NCI-H524 (cell line): ENCODE measurements around the gene PLXNC1.

Experiments
- DNase-seq, 2 experiments: peaks; one replicate each; lab custom pipeline; 2025; lab: John Stamatoyannopoulos, UW

Gene PLXNC1

DNA sequence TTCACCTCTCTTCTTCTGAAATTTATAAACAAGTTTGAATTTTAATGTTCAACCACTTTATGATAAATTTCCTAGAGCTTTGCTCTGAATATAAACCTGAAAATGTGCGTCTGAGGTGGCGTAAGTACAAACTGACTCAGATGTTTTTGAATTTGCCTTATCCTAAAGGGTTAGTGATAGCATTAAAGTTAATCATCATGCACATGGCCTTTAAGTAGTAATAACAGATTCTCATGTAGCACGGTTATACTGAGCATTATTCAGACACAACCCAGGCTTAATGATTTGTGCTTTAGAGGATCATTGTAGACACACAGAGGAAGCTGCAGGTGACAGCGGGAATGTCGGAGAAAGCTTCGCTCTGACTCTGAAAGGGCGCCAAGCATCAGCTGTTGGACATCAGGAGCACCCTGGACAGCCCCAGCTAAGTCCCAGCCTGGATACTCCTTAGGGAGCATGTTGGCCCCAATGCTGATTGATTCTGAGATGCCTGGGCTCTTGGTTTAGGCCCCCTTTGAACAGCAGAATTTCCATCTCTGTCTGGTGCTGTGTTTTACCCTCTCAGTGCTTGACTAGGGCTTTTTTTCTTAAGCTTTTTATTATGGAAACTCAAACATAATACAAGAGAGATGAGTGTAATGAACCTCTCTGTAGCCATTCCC, 91.1 kb downstream of the PLXNC1 start:
- no peak for DNase-seq

DNA sequence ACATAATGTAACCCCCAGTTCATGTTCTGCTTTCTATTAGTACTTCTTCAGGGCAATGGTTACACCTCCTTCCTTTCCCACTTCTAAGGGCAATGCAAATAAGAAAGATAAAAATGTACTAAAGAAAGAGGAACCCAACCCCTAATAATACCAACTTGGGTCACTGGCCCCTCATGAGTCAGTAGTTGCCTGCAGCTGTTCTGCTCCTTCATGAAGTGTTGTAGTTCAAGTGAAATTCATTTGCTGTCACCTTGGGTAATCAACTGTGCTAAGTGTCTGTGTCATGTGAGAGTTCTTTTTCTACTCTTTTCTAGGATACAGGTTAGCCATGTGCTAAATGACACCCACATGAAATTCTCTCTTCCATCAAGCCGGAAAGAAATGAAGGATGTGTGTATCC, 91.8 kb downstream of the PLXNC1 start:
- DNase-seq, result no peak

DNA sequence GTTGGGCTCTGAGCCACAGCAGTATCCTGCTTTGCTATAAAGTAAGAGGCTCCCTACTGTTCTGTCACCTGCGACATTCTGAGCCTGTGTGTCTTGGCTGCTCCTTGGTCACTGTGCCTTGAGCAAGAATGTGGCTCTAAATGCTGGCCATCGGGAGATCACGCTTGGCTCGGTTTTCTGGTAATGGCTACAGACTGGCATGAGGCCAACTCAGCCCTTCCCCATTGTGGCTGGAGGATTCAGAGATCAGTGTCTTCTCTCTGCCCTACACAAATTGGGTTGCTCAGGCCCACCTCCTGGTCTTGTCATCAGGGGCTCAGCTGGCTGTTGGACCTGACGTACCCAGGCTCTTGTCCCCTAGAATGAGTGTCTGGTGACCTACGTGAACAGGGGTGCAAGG, 94.5 kb downstream of the PLXNC1 start:
- DNase-seq, result no peak

DNA sequence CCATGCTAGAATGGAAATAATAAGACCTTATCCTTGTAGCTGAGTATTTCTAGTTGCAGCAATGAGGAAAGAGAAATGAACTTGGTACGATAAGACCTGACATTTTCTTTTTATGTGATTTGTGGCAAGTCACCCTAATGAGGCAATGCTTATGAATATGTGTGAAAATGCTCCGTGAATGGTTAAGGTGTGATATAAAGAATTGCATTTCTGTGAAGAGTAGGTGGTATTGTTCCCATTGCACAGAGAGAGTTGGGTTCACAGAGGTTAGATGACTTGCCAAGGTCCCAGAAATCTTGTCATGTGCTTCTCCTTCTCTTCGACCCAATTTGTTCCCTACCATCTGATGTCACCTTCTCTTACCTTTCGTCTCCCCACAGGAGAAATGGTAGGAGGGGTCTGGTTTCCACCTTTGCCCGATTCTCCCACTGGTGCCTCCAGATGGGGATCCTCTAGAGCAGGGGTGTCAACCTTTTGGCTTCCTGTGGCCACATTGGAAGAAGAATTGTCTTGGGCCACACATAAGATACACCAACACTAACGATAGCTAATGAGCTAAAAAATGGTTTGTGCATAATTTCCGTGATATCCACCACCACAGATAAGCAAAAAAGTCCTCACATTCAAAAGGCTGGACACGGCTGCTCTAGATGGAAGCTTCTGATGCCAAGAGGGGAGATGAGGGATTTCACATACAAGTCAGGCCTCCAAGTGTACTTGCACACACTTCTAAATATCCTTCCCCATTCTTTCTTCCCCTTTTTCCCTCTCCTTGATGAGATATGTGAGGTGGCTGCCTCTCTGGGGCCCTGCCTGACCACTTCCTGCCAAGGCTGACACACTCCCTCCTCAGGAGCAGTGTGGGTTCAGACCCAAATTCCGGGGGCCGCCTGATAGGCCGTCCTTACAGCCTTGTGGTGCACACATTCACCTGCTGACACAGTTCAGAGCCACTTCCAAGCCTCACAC, 96.1 kb downstream of the PLXNC1 start:
- DNase-seq, result no peak

DNA sequence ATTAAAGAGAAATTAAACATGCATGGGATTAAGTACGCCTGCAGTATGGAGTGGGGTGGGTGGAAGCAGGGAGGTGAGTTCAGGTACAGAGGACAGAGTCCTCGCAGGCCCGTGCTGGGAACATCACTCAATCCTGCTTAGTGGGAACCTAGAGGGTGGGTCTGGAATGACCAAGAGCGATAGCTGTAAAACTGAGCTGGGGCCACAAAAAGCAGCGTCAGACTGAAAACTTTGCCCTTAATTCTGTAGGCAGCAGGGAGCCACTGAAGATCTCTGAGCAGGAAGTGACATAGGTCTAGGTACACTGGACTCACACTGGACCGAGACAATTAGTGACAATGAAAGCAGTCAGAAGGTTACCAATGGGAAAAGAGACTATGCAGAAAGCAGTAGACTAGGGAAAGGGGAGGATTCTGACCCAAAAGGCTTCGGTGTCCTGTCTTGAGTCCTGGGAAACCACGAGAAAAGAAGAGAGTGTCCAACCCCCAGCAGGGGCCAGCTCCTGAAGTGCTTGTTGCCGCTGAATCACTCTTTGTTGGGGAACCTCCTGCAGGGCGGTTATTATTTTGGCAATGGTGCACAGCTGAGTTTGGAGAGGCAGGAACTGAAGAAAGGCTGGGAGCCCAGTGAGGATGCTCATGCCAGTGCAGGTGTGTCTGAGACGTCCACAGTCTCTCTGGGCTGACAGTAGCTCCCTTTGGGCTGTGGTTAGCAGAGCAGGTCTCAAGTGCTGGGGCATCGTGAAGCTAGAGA, 97.4 kb downstream of the PLXNC1 start:
- no peak for DNase-seq

DNA sequence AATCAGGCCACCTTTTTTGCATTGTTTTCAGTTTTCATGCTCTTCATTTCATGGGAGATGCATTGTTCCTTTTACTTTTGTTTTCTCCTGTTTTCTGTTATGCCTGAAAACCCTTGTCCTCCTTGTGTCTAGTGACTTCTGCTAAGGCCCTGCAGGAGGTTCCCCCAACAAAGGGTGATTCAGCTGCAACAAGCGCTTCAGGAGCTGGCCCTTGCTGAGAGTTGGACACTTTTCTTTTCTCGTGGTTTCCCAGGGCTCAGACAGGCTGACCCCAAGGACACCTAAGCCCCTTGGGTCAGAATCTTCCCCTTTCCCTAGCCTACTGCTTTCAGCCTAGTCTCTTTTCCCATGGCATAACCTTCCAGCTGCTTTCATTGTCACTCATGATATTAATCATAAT, 98.9 kb downstream of the PLXNC1 start:
- DNase-seq, result no peak

DNA sequence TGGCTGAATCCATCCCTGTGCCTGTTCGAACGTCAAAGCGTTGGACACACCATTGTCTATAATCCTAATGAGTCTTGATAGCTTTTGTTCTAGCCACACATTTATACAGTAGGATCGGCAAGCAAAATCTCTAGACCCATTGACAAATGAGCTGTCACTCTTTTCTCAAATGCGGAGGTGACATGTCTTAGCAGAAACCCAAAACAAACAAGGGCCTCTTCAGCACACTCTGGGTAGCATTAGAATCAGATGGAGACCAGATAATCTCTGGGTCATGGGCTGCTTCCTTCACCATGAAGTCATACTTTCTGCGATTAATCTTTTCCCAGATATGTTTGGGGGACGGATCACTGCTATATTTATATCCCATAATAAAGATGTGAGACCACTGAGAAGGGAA, 100.2 kb downstream of the PLXNC1 start:
- no peak for DNase-seq

DNA sequence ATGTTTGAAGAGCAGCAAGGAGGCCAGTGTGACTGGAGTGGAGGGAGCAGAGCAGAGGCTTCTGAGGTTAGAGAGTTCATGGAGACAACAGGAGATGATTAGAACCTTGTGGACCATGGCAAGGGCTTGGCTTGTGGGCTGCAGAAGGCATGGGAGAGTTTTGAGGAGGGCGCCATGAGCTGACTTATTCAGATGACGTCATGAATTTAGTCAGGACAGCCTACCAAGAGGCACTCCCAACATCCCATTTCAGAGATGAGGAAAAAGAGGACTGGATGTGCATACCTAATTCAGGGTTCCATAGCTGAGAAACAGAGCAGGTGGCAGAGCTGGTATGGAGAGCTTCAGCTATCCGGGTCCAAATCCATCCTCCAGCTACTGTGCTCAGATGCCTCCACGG, 101.8 kb downstream of the PLXNC1 start:
- DNase-seq, result no peak

DNA sequence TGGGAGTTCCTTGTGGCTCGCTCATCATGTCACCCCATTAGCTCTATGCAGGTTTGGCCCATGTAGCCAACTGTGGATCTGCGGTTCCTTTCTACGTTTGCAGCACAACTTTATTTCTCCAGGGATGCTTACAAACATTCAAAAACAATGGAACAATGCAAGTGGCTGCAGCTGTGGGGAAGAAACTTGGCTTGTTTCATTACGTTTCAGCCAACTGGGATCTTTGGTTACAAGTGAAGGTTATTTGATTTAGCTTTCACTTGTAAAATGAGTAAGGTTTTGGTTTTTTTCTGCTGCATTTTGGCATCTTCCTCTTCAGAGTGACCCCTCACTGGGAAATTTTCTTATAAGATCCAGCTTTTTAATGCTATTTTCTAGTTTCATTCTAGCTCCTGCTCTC, 105.9 kb downstream of the PLXNC1 start:
- DNase-seq, result no peak

DNA sequence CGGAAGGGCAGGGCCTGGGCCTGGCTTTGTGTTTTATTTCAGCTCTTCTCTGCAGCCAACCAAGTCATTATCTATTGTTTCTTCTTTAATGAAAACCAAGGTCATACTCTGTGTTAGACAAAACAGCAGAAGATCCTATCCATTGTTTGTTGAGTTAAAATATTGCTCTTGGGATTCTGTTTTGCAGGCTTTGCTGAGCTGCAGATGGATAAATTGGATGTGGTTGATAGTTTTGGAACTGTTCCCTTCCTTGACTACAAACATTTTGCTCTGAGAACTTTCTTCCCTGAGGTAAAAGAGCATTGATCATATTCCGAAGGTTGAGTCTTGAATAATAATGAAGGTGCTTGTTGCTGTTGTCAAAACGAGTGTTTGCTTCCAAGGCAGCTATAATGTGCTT, 106.6 kb downstream of the PLXNC1 start:
- no peak for DNase-seq

DNA sequence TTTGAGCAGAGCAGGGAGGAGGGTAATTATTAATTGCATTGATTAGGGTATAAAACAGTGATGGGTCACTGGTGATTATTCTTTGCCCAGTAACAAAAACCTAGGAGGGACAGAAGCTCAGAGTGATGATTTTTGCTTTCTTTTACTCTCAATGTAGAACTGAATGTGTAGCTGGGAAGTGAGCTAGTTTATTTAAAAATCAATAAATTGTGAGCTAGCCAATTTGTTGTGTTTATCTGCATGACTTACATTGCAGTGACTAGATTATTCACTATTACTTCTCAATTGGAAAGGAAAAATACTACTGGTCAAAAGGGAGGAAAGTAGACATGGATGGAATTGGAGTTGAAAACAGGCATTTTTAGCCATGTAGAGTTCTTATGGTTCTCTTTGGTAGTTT, 107.1 kb downstream of the PLXNC1 start:
- DNase-seq, result no peak

DNA sequence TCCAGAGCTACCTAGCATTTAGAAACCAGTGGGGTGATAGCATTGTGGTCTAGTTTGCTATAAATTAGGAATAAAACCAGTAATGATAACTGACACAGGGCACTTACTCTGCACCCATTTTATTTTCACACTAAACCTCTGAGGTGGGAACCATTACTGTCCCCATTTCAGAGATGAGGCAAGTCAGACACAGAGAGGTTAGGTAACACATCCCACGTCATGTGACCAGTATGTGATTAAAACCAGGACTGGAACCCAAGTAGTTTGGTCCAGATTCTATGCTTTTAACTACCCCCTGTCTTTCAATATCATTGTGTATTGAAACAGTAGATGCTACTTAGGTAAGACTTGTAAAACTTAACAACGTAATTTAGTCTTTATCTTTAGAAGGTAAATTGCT, 110.2 kb downstream of the PLXNC1 start:
- no peak for DNase-seq

DNA sequence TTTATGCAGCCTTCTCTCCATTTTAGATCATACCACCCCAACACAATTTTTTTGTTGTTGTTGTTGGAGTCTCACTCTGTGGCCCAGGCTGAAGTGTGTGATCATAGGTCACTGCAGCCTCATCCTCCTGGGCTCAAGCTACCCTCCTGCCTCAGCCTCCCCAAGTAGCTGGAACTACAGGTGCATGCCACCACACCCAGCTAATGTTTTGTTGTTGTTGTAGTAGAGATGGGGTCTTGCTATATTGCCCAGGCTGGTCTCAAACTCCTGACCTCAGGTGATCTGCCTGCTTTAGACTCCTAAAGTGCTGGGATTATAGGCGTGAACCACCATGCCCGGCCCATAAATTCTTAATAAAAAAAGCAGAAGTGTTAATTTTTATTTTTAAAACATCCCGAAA, 111.6 kb downstream of the PLXNC1 start:
- no peak for DNase-seq

DNA sequence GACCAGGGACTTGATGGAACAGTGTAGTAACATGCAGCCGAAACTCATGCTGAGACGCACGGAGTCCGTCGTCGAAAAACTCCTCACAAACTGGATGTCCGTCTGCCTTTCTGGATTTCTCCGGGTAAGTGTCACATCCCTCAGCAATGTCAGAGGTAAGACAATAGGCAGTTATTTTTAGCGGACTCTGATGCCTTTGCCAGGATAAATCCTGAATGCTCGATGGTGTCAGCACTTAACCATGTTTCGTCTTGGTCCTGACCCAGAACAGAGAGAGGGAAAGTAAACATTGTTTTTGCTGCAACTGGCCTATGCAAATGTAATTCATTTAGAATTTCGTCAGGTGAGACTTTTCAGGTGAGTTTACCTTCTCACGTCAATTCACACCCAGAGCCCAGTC, 112.3 kb downstream of the PLXNC1 start:
- DNase-seq, result no peak

DNA sequence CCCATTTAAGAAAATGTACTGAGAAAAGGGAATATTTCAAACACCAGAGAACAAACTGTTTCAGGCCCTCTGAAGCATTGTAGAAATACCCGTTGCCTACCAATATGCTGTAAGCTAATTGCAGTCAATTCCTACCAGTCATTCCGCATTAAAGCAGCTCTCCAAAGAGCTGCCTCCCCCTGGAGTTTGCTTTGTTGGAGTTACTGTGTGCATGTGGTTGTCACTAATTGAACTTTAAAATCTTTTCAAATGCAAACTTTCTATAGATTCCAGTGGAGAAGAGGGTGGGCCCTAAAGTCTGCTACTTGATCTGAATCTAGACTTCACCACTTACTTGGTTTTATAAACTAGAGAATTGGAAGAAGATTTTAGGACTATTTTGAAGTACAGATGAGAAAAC, 112.7 kb downstream of the PLXNC1 start:
- no peak for DNase-seq

DNA sequence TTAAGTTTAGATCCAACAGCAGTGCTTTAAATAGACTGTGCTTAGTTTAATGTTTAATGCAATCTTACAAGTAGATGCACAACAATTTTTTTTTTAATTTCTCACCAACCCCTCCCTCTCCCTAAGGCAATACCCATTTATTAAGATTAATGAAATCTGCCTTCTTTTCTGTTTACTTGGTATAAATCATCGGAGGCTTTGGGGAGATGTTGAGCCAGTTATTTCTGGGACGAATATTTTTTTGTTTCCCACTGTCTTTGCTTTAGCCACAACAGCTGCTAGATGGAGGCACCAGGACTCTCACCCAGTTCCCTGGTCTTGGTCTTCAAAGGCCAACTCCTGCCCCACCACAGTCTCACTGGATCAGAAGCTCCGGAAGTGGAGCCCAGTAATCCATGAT, 113.4 kb downstream of the PLXNC1 start:
- no peak for DNase-seq

DNA sequence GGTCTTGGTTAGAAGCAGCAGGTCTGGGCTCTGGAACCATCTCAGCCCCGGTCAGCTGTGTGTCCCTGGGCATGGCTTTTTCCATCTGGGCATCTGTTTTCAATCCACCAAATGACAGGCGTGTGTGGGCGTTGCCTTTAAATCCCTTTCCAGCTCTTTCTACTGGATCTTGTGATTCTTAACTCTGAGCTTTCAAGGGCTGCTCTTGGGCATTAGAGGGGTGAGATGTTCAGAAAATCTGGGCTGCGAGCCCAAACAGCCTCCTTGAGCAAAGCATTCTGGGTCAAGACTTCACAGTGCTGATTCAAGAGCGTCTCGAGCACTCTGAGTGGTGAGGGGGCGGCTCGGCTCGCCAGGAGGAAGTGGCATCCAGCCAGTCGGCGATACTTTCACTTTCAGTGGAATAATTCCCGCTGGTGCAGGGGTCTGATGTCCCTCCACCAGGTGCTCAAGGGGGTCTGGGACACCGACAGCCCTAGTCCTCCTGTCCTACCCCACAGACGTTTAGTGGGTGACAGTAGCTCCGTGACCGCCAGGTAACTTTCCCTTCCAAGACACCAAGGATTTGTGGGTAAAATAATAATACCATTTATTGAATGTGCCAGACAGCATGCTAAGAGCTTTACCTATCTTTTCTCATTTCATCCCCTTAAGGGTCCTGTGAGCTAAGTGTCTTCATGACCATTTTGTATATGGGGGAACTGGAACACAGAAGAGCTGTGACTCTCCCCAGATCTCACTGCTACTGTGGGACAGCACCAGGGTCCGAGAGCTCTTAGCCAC, 114.0 kb downstream of the PLXNC1 start:
- peak; percentile 87 to 93 for DNase-seq

DNA sequence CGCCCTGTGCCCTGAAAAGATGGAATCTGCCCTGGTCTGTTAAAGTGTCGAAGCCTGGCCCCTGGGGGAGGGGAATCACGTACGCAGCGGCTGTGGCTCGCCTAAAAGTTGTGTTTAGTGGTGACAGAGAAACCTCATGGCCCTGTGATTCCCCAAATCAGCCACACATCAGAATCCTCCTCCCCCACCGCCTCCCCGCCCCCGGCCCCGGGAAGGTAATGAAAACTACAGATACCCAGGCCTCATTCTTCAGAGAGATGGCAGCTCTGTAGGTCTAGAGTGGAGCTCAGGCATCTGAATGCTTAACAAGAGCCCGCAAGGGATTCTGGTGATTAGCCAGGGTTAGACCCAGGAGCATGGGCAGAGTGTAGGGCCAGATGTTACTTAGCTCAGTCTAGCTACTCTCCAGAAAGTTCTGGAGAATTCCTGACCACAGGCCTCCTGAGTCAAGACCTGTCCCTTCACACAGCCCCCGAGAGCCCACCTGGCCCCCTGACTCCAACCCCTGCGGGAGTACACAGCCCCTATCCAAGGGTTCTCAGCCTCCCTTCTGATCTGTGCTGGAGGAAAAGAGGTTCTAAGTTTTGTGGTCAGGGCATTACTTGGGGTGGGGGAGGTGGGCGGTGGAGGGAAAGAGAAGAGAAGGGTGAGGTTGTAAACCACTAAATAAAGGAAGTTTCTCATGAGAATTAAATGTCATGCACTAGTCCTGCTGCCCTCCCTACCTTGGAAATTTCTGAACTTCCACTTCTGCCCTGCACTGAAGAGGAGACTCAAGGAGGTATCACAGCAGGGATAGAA, 114.8 kb downstream of the PLXNC1 start:
- no peak for DNase-seq

DNA sequence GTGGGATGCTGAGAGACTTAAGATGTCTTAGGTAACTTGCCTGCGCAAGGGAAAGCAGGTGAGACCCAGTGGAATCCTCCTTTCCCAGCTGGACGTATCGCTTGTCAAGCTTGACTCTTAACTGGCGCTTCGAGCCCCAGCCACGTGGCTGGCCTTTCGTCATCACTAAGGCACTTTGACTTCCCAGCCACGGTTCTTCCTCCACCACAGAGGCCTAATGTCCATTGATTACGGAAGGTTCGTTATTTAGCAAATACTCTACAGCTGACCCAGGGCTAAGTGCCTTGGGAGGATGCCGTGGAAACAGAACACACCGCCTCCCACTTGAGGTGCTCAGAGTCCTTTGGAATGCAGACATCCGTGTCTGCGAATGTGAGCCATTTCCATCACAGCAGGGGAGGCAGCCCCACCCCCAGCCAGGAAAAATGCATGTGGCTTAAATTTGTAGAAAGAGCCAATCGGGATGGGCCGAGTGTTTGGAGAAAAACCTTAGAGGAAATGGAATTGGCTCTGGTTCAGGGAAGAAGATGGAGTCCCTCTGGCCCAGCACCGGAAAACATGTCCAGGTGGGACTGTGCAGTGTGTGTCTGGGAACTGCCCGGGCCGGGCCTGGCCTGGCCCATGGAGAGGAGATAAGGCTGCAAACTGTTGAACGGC, 115.7 kb downstream of the PLXNC1 start:
- DNase-seq, result no peak

DNA sequence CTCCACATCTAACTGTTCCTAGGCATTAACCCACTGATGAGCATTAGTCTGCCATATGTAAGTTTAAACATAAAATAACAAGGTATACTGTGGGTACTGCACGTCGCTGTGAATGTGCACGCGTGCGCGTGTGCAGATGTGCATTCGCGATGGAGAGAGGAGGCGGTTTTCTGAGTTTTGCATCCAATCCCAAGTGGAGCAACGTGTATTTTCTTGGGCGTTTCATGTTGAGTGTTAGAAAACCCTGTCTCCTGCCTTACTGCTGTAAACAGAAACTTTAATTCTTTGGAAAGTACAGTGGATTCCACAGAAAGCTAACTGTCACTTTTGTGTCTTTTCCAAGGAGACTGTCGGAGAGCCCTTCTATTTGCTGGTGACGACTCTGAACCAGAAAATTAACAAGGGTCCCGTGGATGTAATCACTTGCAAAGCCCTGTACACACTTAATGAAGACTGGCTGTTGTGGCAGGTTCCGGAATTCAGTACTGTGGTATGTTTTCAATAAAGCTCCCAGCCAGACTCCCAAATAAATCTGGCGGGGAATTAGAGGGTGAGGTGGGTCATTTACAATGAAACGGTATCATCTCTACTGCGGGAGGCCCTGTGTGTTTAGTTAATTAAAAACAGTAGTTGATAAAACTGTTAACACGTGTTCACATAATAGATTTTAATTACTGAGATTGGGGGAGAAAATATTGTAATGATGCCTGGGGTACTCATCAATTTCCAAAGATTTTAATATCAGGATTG, 116.5 kb downstream of the PLXNC1 start:
- no peak for DNase-seq
